ENCODE measurements around the gene TRIP13.
A peak's percentile ranks its signal among the peaks of the same experiment; 100 is the strongest.
"Not testable (repeated sequence)": the region's sequence is repeated elsewhere in the genome, so short reads cannot be mapped to it uniquely, and the experiment has no call there.

The TRIP13 gene

DNA sequence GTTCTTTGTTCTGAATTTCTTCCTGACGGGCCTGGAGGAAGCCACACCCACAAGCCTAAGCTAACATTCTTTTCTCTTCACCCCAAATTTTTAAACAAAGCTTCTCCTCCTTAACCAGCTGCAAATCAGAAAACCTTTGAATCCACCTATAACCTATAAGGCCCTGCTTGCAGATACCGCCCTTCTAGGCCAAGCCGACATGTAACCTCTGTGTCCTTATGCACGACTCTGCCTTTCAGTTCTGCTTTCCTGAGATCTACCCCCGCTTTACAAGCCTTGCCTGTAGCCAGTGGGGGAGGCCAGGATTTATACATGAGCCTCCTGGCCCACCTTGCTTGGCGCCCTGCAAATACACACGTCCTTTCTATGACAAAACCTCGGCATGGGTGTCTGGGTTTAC lies 19.4 kb upstream of the TRIP13 start:
- DNase-seq = no peak

DNA sequence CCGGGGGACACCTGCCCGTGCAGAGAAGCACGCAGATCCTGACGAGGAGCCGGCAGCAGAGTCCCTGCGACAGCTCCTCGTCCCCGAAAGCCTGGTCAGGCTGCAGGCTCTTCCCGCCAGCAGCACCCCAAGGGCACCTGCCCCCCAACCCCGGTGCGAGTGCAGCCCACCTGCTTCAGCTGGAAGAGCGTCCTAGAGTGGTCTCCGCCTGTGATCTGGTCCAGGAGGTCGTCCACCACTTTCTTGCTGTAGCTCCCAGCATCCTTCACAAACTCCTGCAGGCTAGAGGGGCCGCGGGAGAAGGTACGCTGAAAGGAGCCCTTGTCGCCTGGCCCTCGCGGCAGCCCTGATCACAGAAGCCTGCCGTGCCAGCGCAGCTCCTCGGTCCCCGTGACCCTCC lies 16.8 kb upstream of the TRIP13 start:
- no peak for DNase-seq

DNA sequence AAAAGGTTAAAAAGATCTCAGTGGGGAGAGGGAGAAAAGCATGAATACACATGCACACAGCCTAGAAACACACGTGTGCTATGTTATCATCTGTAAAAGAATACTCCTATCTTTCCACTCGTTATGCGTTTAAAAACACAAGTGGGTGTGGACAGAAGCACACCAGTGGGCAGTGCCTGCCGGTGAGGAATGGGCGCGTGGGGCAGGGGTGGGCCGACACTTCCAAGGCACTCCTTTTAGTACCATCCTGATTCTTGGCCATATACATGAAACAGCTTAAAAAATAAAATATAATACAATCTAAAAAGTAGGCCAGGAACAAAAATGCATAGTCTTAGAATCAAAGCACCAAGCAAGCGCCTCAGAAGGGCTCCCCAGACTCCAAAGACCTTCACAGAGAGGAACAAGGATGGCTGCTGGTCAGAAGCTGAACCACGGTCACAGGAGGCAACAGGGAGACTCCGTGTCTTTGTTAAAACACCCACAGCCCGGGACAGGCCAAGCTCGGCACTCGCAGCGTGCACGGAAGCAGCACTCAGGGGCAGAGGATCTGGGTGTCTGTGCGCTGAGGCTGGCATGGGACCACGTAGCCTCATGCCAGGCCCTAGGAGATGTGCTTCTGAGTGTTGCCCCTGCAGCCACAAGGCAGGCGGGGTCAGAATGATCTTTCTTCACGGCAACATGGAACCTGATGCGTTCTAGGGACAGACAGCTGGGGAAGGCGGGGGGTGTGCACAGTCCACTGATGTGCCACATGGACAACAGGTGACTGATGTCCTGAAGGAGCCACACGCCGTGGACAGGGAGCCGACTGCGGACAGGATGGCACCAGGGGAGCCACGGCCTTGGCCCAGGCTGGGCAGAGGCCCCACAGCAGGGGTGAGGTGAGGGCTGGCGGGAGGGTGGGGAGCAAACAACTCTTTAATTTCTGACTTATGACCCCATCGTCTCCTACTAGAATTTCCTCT lies 16.0 kb upstream of the TRIP13 start:
- DNase-seq = no peak

DNA sequence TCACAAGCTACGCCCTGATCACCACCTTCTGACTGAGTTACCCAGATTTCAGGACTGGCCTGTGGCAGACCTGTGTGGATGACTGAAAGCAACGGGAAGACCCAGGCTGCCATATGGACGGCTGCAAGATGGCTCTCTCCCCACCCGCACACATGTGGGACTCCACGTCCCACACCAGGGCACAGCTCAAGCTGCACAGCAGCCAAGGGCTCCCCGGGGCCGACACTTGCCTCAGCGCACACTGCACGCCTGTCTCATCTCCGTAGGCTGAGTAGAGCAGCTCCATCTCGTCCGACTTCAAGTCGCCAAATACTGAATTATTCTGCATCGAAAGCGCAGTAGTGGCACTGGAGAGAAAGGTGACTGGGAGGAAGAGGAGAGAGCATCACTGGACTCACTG lies 14.6 kb upstream of the TRIP13 start:
- no peak for DNase-seq

DNA sequence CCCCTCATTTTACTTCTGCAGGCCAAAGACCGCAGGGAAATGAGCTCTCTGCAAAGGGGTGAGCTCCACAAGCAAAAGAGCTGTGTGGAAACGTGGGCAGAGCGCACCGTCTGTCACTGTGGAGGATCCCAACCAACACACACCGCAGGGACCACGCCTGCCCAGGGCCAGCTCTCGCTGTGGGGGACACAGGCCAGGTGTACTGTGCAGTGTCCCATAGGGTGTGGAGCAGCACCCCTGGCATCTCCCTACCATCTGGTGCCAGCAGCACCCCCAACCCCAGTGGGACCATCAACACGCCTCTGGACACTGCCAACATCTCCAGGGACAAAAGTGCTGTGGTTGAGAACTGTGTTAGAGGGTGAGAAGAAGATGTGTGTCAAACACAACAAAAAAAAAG lies 14.0 kb upstream of the TRIP13 start:
- not testable (repeated sequence) for DNase-seq

DNA sequence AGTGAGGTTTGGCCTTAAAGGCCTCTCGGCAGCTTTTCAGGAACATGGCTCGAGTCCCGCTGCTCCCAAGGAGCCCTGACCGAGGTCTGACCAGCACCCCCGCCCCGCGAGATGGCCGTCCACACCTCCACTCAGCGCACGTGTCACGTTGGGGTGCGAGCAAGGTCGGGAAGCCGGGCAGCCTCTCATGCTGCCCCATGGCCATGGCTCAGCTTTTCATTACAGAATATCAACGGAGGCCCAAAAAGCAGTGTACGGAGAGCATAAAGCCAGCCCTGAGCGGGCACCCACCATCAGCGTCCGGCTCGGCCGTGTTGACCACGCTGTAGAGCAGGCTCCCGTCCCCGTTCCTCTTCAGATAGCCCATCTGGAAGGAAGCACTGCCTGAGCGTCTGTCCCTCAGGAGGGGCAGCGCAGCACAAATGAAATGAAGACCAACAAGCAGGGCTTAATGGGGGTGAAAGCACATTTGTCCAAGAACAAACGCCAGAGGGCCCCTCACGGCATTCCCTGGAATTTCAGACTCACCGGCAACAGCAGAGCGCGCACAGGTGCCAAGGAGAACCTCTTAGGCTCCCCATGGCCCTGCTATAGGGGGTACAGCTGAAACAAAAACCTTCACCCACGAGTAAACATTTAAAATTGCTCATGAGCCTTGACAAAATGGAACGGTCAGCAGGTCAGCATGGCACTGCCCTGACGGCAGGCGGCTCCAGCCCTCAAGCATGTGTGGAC lies 11.7 kb upstream of the TRIP13 start:
- DNase-seq = no peak

DNA sequence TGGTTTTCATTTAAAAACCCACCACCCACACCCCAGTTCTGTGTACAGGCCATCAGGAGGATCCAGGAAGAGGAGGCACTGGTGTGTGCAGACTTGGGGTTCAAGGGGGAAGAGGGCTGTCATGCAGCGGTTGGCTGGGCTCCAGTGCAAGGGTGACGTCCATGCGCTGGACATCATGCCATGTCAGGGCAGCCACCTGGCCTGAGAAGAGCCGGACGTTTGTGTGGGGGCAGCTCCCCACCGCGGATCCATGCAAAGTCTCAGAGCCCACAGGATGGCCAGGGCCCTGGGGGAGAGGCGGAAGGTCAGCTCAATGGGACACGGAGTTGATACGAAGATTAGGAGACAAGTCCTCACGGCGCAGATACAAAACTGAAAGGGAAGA lies 11.1 kb upstream of the TRIP13 start:
- DNase-seq = no peak

DNA sequence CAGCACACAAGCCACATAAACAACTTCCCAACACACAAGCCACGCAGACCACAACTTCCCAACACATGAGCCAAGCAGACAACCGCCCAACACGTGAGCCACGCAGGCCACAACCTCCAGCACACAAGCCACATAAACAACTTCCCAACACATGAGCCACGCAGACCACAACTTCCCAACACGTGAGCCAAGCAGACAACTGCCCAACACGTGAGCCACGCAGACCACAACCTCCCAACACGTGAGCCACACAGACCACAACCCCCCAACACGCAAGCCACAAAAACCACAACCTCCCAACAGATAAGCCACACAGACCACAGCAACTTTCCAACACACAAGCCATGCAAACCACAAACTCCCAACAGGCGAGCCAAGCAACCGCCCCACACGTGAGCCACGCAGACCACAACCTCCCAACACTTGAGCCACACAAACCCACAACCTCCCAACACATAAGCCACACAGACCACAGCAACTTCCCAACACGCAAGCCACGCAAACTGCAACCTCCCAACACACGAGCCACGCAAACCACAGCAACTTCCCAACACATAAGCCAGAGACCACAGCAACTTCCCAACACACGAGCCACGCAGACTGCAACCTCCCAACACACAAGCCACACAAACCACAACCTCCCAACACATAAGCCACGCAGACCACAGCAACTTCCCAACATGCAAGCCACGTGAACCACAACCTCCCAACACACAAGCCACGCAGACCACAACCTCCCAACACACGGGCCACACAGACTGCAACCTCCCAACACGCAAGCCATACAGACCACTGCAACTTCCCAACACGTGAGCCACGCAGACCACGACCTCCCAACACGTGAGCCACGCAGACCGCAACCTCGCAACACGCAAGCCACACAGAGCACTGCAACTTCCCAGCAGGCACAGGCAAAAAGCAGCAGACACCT lies 10.2 kb upstream of the TRIP13 start:
- DNase-seq = no peak

DNA sequence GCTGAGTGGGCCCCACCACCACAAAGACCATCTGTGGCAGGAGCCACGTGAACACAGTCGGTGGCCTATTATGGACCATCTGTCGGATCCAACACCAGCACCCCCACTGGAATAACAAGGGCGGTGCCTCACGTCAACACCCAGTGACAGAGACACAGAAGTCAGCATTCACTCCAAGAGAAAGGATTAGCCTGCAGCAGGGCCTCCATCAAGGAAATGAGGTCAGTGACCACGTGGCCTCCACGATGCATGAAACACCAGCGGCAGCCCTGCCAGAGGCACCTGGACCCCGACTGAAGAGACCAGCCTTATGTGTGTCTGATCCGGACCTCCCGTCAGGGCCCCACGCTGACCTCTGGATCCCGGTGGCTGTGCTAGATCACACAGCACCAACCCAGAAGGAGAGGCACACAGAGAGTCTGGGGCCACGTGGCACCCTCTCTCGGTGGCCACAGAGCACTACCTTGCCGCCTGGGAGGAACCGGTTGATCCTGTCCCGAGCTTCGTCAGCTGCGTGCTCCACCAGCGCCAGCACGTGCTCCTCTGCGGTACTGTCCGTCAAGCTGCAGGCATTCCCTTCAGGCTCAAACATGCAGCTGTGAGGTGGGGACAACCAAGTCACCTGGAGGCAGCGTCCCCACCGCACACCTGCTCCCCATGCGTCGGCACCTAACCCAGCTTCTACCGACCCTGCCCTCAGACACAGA lies 9.1 kb upstream of the TRIP13 start:
- no peak for DNase-seq

DNA sequence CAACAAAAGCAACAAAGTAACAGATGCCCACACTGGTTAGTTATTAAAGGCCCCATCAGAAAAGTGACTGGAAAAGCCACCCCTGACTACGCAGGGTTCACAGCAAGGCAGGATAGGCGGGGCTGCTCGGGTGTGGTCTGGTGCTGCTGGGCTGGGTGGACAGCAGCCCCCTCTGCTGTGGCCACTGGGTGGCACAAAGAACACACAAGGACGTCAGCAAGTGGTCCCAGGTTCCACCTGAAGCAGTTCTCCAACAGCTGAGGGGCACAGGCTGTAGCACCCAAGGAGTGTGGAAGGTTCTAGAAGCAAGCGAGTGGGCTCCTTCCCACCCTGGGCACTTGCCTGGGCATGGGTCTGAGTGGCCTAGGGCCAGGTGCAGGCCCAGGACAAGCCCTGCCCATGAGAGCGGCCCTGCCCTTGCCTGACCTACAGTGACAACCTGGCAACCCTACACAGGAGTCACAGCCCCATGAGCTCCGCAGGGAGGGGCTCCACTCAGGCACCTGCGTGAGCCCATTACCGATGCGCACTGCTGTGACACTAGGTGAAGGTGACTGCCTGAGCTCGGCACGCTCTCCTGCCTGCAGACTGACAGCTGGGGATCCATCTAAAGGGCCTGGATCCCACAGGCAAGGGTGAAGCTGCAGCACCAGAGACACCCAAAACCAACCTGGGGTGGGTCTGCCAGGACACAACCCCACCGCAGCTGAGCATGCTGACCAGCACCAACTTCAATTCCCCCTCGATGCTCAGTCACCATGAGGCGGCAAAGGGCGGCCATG lies 8.1 kb upstream of the TRIP13 start:
- DNase-seq = no peak

DNA sequence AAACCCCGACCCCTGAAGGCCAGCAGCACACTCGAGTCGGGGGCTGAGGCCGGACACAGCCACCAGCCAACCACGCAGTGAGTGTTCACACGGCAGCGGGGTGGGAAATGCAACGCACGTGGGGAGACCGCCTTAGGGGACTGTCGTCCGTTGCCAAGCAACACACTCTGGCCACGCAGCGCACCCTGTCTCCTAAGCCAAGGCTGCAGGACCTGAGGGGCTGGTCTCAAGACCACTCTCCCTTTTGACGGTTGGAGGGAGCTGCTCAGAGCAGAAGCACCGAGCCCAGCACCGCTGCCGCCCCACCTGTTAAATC lies 7.6 kb upstream of the TRIP13 start:
- no peak for DNase-seq

DNA sequence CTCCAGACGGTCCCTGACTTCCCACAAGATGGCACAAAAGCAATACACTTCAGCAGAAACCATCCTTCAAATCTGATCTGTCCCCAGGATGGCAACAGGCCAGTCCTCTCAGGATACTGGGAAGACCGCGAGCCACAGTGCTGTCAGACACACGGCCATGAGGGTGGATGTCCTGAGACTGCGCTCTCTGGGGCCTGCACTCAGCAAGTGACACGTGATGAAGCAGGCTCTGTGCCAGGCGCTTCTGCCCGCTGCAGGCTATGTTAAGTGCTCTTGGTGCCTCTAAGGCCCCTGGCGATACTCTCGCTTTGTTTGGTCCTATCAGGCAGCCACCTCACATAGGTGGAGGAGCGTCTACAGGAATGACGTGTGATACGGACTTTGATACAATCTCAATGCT lies 7.2 kb upstream of the TRIP13 start:
- no peak for DNase-seq

DNA sequence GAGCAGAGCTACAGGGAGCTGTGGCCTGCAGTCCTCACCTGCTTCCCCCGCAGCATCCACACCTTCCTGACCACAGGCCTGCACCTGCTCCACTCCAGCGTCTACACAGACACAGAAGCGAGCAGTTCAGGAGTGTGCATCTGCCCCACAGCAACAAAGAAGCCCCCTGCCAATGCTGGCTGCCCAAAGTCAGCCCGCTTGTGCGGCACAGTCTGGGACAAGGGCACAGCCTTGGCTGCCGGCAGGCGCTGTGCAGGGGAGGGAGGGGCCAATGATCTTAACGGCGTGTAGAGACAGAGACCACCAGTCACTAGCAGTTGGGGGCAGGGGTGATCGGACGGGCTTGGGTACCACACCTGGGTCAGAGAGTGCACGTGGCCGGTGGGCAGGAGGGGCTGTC lies 6.6 kb upstream of the TRIP13 start:
- no peak for DNase-seq

DNA sequence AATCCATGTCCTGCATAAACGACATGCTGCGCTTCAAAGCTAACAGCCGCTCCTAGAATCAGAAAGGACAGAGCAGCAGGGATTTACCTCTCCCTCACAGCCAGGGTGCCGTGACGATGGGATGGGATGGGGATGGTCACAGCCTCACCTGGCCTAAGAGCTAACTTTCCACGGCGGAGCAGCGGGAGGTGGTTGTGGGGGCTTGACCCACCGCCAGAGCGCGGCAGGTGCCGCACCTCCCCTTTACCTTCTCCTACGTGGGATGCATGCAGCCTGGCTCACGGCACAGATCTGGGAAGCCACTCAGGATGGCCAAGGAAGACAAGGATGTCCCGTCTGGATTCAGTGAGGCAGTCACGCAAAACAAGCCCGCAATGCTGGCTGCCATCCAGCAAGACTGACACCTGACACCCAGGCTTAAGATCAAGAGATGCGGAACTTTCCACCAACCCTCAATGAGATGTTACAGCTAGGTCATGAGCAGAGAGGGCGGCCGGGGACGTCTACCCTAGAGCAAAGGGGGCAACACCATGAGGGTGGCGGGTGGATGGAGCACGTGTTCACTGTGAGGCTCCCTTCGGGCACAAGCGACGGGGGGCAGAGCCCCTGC lies 5.9 kb upstream of the TRIP13 start:
- DNase-seq = no peak

DNA sequence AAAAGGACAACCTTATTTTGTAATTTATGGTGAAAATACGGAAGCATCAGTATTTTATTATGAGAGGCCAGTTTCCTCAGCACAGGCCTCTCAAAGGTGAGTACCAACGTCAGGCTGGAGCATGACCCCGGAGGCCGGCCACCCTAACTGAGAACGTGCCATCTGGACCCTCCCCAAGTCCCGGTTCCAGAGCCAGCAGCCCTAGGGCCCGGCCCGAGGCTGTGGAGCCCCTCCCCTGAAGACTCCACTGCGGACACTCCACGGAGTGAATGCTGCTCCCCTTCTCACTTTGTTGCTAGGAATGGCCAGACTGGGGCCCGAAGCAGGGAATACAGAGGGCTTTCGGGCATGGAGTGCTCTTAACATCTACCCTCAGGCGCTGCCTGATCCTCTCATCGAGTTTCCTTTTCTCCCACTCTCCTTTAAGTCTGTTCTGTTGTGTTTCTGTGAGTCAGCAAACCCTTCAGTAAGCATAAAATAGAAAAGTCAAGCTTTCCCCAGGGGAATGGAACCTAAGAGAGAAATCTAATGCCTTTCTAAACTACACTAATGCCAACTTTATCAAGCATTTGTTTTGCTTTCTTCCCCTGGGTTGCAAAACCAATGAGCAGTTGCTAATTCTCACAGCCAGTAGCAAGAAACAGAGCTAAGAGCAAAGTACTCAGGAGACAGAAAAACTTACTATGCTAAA lies 4.6 kb upstream of the TRIP13 start:
- DNase-seq = no peak

DNA sequence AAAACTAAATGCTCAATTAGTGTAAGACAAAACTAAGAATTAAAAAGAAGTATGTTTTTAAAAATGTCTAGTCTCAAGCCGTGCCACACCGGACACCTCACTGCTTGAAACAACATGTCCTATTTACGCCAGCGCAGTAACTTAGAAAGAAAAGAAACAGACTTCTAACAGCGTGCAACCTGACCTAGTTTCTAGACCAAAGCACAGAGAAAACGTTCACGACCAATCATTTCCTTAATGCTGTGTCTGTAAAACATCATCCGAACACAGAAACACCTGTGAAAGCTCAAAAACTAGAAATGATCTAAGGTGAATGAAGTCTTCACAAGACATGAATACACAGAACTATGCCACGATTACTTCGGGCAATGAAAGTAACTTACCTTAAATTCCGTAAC lies 4.0 kb upstream of the TRIP13 start:
- DNase-seq = no peak

DNA sequence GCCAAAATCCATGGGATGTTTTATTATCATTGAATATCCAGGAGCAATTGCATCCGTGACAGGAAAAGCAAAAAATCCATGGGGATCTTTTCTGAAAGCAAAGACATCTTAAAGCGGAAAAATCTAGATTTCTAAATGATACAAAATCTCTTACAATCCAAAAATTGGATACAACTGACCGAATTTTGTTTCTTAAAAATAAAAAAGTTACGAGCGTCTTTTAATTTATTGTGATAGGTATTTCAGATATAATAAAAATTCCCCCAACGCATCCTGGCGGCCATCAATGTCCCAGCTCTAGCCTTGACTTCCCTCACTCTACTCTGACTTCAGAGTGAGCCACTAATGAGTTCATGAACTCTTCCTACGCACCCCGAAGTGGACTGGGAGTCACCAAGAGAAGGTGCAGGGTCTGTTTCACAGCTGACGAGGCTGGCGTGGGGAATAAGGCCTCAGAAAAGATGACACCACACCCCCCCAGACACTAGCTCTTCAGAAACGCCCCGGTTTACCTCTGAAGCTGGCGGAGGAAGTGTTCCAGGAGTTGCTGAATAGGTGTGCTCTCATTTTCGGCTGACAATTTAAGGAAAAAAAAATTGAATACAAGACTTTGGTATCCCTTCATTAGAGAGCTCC lies 3.5 kb upstream of the TRIP13 start:
- no peak for DNase-seq

DNA sequence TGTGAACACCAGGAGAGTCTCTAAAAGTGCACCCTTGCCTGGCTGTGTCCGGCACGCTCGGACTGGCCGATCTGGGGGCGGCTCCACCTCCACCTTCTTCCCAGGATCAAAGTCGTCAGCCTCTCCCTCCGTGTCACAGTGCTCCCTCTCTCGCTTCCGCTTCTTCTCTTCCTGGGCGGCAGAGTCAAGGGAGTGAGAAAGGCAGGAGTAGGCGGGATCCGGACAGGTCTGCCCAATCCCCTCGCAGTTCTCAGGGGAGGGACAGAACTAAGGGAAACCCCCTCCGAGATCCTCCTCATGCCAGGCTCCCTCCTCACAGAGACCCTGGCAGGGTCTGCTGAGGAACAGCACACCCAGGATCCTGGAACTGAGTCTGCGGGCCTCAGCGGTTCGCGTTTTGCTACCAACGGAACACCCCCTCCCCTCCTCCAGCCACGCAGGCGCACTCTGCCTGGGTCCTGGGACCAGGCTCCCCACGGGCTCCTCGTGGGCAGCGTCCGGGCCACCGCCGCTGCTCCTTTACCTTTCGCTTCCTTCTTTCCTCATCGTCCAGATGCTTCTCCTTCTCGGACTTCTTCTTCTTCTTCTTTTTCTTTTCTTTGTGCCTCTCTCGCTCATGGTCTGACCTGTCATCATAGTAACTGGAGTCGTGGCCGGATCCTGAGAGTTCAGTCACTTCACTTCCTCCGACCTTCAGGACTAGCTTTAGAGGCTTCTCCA lies 1.4 kb upstream of the TRIP13 start:
- peak; percentile 12 for DNase-seq

DNA sequence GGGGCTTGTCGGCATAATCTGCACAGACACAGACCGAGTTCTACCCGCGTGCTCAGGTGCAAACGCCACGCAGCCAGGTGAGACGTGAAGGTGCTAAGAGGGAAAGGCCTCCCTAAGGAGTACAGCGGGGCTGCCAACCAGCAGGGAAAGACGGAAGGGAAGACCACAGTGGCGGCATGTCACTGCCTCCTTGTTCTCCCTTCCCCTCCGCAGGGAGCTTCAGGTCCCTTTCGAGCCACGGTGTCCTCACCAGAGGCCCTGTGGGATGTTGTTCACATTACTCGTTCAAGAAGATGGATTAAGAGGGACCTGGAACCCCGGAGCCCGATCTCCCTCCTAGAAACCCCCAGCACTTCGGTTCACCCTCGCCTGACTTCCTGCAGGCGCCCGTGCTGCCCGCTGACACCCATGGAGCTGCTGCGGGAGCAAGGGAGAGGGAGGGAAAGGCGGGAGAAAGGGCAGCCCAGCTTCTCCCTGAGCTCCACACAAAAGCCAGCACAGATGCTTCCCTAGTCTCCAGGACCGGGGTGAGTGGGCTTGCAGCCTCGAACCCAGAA lies 769 bp upstream of the TRIP13 start:
- DNase-seq = peak; percentile 4

Measured in suppressor macrophage treated with lipopolysaccharide for 4 hours (primary cell).